Endothelial cell of umbilical vein (primary cell): ENCODE data around the gene SEC14L6. TPM values are rescaled to one million over a fixed set of nuclear protein-coding genes. Genes with fewer than 3 reads are reported as not detected.

Experiments
- BruUV-seq: library from RNA; stranded (reverse); fragments of 400-500 nt; replicated peaks from 2 replicates; lab custom pipeline; 2021; lab: Mats Ljungman, UMichigan
- CTCF ChIA-PET: fragments of 300-600, 350-600 bp; sonication (Branson Sonifier 250); formaldehyde crosslinking; loops from one replicate; lab custom pipeline; 2021; ENCODE audit warnings: antibody characterized with exemption, inconsistent platforms; lab: Charles Lee
- POLR2A ChIA-PET: fragments of 300-600, 350-600 bp; sonication (Branson Sonifier 250); formaldehyde crosslinking; loops from one replicate; lab custom pipeline; 2021; ENCODE audit warnings: antibody characterized with exemption, inconsistent platforms; lab: Charles Lee
- DNase-seq: peaks from one replicate; pipeline ENCODE4 v3.0.0-alpha.2; 2011; ENCODE audit warnings: low read depth, low spot score
- FAIRE-seq: peaks from 2 replicates; lab custom pipeline; 2011; peaks lifted over from hg19 to GRCh38; lab: Jason Lieb, UNC
- H2AFZ ChIP-seq: 2 replicates; pipeline ENCODE4 v1.6.0; 2012; ENCODE audit warnings: low read depth, low read length, control low read depth, inconsistent platforms
- H3K27ac ChIP-seq: 2 replicates; pipeline ENCODE4 v1.5.1; 2011; ENCODE audit warnings: low read depth, mild to moderate bottlenecking, control low read depth, low read length, moderate library complexity; ENCODE audit not compliant: insufficient read depth
- H3K27me3 ChIP-seq, 2 experiments: 2 replicates each; pipeline versions ENCODE4 v1.6.0 to v1.6.1; 2011; ENCODE audit warnings: low read length in 2 of 2, mixed read lengths in 1 of 2; ENCODE audit not compliant: control insufficient read depth in 2 of 2, insufficient read depth in 2 of 2
- H3K36me3 ChIP-seq, 2 experiments: 2 replicates in 1 of 2; 3 replicates in 1 of 2; pipeline ENCODE4 v1.5.1; 2011; ENCODE audit warnings: low read length in 2 of 2, mild to moderate bottlenecking in 1 of 2, moderate library complexity in 1 of 2; ENCODE audit not compliant: control insufficient read depth in 2 of 2, insufficient read depth in 2 of 2; ENCODE audit errors: extremely low read depth in 1 of 2
- H3K4me1 ChIP-seq: 3 replicates; pipeline ENCODE4 v1.5.1; 2011; ENCODE audit warnings: mild to moderate bottlenecking, low read length; ENCODE audit not compliant: control insufficient read depth, insufficient read depth; ENCODE audit errors: extremely low read depth
- H3K4me2 ChIP-seq: 2 replicates; pipeline ENCODE4 v1.6.1; 2011; ENCODE audit warnings: low read length, control low read depth, mixed read lengths; ENCODE audit not compliant: insufficient read depth
- H3K4me3 ChIP-seq, 3 experiments: fragments of 200-600 bp in 1 of 3; sonication (generic), shearing (Covaris generic) in 1 of 3; replicated peaks in 1 of 3; 2 replicates each; pipeline ENCODE4 v1.5.1; 2011 to 2016; ENCODE audit warnings: control low read depth in 3 of 3, low read length in 3 of 3, mild to moderate bottlenecking in 2 of 3, inconsistent platforms in 1 of 3, low read depth in 1 of 3, moderate library complexity in 1 of 3; ENCODE audit not compliant: insufficient read depth in 1 of 3
- H3K79me2 ChIP-seq: 2 replicates; pipeline ENCODE4 v1.6.0; 2012; ENCODE audit warnings: low read length, inconsistent platforms; ENCODE audit not compliant: control insufficient read depth, insufficient read depth
- H3K9ac ChIP-seq: replicated peaks from 2 replicates; pipeline ENCODE3; 2011; ENCODE audit warnings: low read length, control low read depth; ENCODE audit not compliant: insufficient read depth; ENCODE audit errors: extremely low read depth
- H3K9me1 ChIP-seq: replicated peaks from 3 replicates; pipeline ENCODE4 v1.6.0; 2011; ENCODE audit warnings: mild to moderate bottlenecking, low read length; ENCODE audit not compliant: control insufficient read depth, insufficient read depth; ENCODE audit errors: extremely low read depth
- H3K9me3 ChIP-seq: replicated peaks from 2 replicates; pipeline ENCODE4 v1.5.1; 2012; ENCODE audit warnings: low read length, inconsistent platforms; ENCODE audit not compliant: control insufficient read depth, insufficient read depth
- H4K20me1 ChIP-seq: replicated peaks from 2 replicates; pipeline ENCODE3; 2011; ENCODE audit warnings: mild to moderate bottlenecking, low read length; ENCODE audit not compliant: control insufficient read depth, insufficient read depth; ENCODE audit errors: extremely low read depth
- EZH2 ChIP-seq: IDR thresholded peaks from 2 replicates; pipeline ENCODE4 v1.6.1; 2012; ENCODE audit warnings: borderline replicate concordance, low read depth, mild to moderate bottlenecking, moderate library complexity, low read length, inconsistent platforms; ENCODE audit not compliant: severe bottlenecking
- FOS ChIP-seq: IDR thresholded peaks from 2 replicates; pipeline ENCODE4 v1.6.1; 2011; ENCODE audit warnings: mild to moderate bottlenecking, low read length, moderate library complexity, borderline replicate concordance; ENCODE audit not compliant: insufficient read depth
- GATA2 ChIP-seq: IDR thresholded peaks from 2 replicates; pipeline ENCODE4 v1.7.0; 2011; ENCODE audit warnings: low read depth, mild to moderate bottlenecking, moderate library complexity, mixed read lengths, low read length; ENCODE audit not compliant: insufficient read length, insufficient read depth
- JUN ChIP-seq: IDR thresholded peaks from 2 replicates; pipeline ENCODE4 v1.6.1; 2011; ENCODE audit warnings: borderline replicate concordance, low read depth; ENCODE audit not compliant: insufficient read length, insufficient read depth
- POLR2A ChIP-seq: IDR thresholded peaks from 2 replicates; pipeline ENCODE4 v1.6.1; 2012; ENCODE audit warnings: low read depth, mild to moderate bottlenecking, control low read depth, low read length
- POLR2AphosphoS5 ChIP-seq: IDR thresholded peaks from 2 replicates; pipeline ENCODE4 v1.6.1; 2012; ENCODE audit warnings: low read depth, mild to moderate bottlenecking, control low read depth, low read length, moderate library complexity; ENCODE audit not compliant: insufficient read depth
- dilution Hi-C: fragments of 300-500 bp; cut with MboI; formaldehyde crosslinking; loops from one replicate; pipeline ENCODE4 v1.15.0; 2019; ENCODE audit warnings: low sequenced_read_pairs; ENCODE audit not compliant: extremely low pct_ligation_motif_present
- intact Hi-C: fragments of 100-400 bp; cut with micrococcal nuclease; formaldehyde crosslinking; loops from one replicate; pipeline ENCODE4 v1.10.0; 2022
- polyA plus RNA-seq, 4 experiments: library from polyadenylated mRNA; depleted of rRNA in 3 of 4; stranded (reverse) in 3 of 4; unstranded in 1 of 4; fragments of >200 nt; gene quantifications; 2 replicates each; pipeline versions ENCODE4 v1.2.1 to v1.2.3, GENCODE V29; 2011 to 2012; ENCODE audit warnings: missing spikeins in 1 of 4
- total RNA-seq: library from RNA; stranded (reverse); gene quantifications from 2 replicates; pipeline ENCODE4 v1.2.3, GENCODE V29; 2021
- TF ChIP-seq, protein P1 (sequence below), 2 donors: IDR thresholded peaks; 1 replicate in 1 of 2; 2 replicates in 1 of 2; pipeline ENCODE4 v1.5.1; 2011; ENCODE audit warnings: low read length in 2 of 2, mild to moderate bottlenecking in 2 of 2, moderate library complexity in 2 of 2, control low read depth in 1 of 2, inconsistent platforms in 1 of 2, low read depth in 1 of 2; ENCODE audit not compliant: insufficient read depth in 1 of 2; ENCODE audit errors: extremely low read depth in 1 of 2

The SEC14L6 gene
- total and polyA plus RNA-seq, 2 donors (not counting 3 experiments of a cell fraction or from before 2014, with no cell fraction given), result 0.04 to 0.15 TPM

DNA sequence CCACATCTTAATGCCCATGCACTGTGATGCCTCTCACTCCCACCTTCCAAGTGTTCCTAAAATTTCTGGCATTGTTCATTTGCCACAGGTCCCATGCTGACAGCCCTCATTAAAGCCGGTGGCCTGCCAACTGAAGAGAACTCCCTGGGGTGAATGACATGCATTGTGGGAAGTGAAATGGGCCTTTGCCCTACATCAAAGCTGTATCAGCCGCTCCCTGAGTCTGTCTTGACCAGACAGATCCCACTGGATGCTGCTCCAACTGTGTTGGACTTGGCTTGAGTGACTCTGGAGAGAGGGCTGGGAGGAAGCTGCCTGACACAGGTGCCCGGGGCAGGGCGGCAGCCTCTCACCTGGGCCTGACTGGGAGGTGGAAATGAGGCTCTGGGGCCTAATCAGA lies 32.3 kb downstream of the SEC14L6 start:
- Histone ChIP-seq H3K79me2 (no peaks in the 10 kb centered on the region), H2AFZ (no peak overlapping the region), H4K20me1 (no peaks in the 10 kb centered on the region), H3K4me2 (no peak overlapping the region), H3K9ac (no peak overlapping the region), H3K27ac (no peak overlapping the region), H3K4me1 (no peaks in the 10 kb centered on the region), H3K9me3 (no peaks in the 10 kb centered on the region), H3K9me1 (no peaks in the 10 kb centered on the region), H3K27me3 (no peaks in the 10 kb centered on the region), H3K36me3 (no peaks in the 10 kb centered on the region), H3K4me3 (no peak overlapping the region)
- dilution Hi-C loops, result no loop called here
- intact Hi-C loops, result no loop called here
- no TSS peak for BruUV-seq
- FAIRE-seq (no peak), DNase-seq (no peak)
- TF ChIP-seq JUN, result no peak
- TF ChIP-seq POLR2A, result no peak
- no peak for TF ChIP-seq POLR2AphosphoS5
- TF ChIP-seq EZH2, result no peak
- TF ChIP-seq, protein P1, sequence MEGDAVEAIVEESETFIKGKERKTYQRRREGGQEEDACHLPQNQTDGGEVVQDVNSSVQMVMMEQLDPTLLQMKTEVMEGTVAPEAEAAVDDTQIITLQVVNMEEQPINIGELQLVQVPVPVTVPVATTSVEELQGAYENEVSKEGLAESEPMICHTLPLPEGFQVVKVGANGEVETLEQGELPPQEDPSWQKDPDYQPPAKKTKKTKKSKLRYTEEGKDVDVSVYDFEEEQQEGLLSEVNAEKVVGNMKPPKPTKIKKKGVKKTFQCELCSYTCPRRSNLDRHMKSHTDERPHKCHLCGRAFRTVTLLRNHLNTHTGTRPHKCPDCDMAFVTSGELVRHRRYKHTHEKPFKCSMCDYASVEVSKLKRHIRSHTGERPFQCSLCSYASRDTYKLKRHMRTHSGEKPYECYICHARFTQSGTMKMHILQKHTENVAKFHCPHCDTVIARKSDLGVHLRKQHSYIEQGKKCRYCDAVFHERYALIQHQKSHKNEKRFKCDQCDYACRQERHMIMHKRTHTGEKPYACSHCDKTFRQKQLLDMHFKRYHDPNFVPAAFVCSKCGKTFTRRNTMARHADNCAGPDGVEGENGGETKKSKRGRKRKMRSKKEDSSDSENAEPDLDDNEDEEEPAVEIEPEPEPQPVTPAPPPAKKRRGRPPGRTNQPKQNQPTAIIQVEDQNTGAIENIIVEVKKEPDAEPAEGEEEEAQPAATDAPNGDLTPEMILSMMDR (IDR thresholded peaks at IDR 0.05; ENCODE audit: extremely low read depth in 1 of 2, insufficient read depth in 1 of 2, low read depth in 1 of 2, low read length in 2 of 2), result no peak
- TF ChIP-seq GATA2, result no peak
- no peak for TF ChIP-seq FOS
- ChIA-PET CTCF (no interaction called here), POLR2A (no interaction called here)
